Keratinocyte (primary cell): ENCODE measurements around the gene MMP21. TPM values are rescaled to one million over a fixed set of nuclear protein-coding genes. Genes with fewer than 3 reads are reported as not detected.

Experiments used
- DNase-seq: peaks from one replicate; pipeline ENCODE4 v3.0.0-alpha.2; 2011; ENCODE audit warnings: low read depth, missing footprints, low spot score
- FAIRE-seq: peaks from 2 replicates; lab custom pipeline; 2011; peaks lifted over from hg19 to GRCh38; lab: Jason Lieb, UNC
- H2AFZ ChIP-seq: 2 replicates; pipeline ENCODE4 v1.6.0; 2012; ENCODE audit warnings: low read length, control low read depth, inconsistent platforms; ENCODE audit not compliant: control insufficient read depth
- H3K27ac ChIP-seq: 2 replicates; pipeline ENCODE4 v1.5.1; 2011; ENCODE audit warnings: low read length; ENCODE audit not compliant: control insufficient read depth, insufficient read depth
- H3K27me3 ChIP-seq: 3 replicates; pipeline ENCODE4 v1.6.0; 2011; ENCODE audit warnings: low read length; ENCODE audit not compliant: control insufficient read depth, insufficient read depth; ENCODE audit errors: extremely low read depth
- H3K36me3 ChIP-seq, 2 experiments: 2 replicates in 1 of 2; 3 replicates in 1 of 2; pipeline ENCODE4 v1.5.1; 2011; ENCODE audit warnings: low read length in 2 of 2, mild to moderate bottlenecking in 1 of 2; ENCODE audit not compliant: control insufficient read depth in 2 of 2, insufficient read depth in 2 of 2; ENCODE audit errors: extremely low read depth in 1 of 2
- H3K4me1 ChIP-seq: 3 replicates; pipeline ENCODE4 v1.5.1; 2011; ENCODE audit warnings: low read length; ENCODE audit not compliant: control insufficient read depth, insufficient read depth; ENCODE audit errors: extremely low read depth
- H3K4me2 ChIP-seq: 3 replicates; pipeline ENCODE4 v1.6.0; 2011; ENCODE audit warnings: low read depth, low read length; ENCODE audit not compliant: control insufficient read depth, insufficient read depth; ENCODE audit errors: extremely low read depth
- H3K4me3 ChIP-seq, 3 experiments: fragments of 200-600 bp in 1 of 3; sonication (generic) in 1 of 3; 2 replicates in 2 of 3; 3 replicates in 1 of 3; pipeline ENCODE4 v1.5.1; 2011 to 2016; ENCODE audit warnings: low read length in 3 of 3, mild to moderate bottlenecking in 3 of 3, control low read depth in 2 of 3, inconsistent platforms in 1 of 3, low read depth in 1 of 3, mixed read lengths in 1 of 3, mixed run types in 1 of 3, moderate library complexity in 1 of 3; ENCODE audit not compliant: control insufficient read depth in 2 of 3, insufficient read depth in 2 of 3; ENCODE audit errors: extremely low read depth in 1 of 3
- H3K79me2 ChIP-seq: 2 replicates; pipeline ENCODE4 v1.6.0; 2012; ENCODE audit warnings: low read length; ENCODE audit not compliant: control insufficient read depth, insufficient read depth
- H3K9ac ChIP-seq: 3 replicates; pipeline ENCODE4 v1.6.0; 2011; ENCODE audit warnings: low read length; ENCODE audit not compliant: control insufficient read depth, insufficient read depth; ENCODE audit errors: extremely low read depth
- H3K9me1 ChIP-seq: 3 replicates; pipeline ENCODE4 v1.6.0; 2011; ENCODE audit warnings: low read length; ENCODE audit not compliant: control insufficient read depth, insufficient read depth; ENCODE audit errors: extremely low read depth
- H3K9me3 ChIP-seq: 2 replicates; pipeline ENCODE4 v1.5.1; 2012; ENCODE audit warnings: low read depth, low read length; ENCODE audit not compliant: control insufficient read depth
- H4K20me1 ChIP-seq: 3 replicates; pipeline ENCODE4 v1.6.0; 2011; ENCODE audit warnings: low read length; ENCODE audit not compliant: control insufficient read depth, insufficient read depth; ENCODE audit errors: extremely low read depth
- EZH2 ChIP-seq: IDR thresholded peaks from one replicate; pipeline ENCODE4 v1.6.1; 2012; ENCODE audit warnings: inconsistent platforms, mild to moderate bottlenecking, low read length, moderate library complexity
- dilution Hi-C: fragments of 300-500 bp; cut with MboI; formaldehyde crosslinking; loops from one replicate; pipeline ENCODE4 v1.7.0; 2020; ENCODE audit warnings: low sequenced_read_pairs; ENCODE audit not compliant: extremely low pct_ligation_motif_present
- polyA plus RNA-seq, 5 experiments: library from polyadenylated mRNA; depleted of rRNA in 3 of 5; stranded (reverse) in 3 of 5; stranded (forward) in 1 of 5; unstranded in 1 of 5; fragments of >200 nt; gene quantifications; 1 replicate in 1 of 5; 2 replicates in 3 of 5; 3 replicates in 1 of 5; pipeline versions ENCODE4 v1.2.1 to v1.2.3, GENCODE V29; 2011 to 2012; ENCODE audit warnings: missing spikeins in 2 of 5, low read depth in 1 of 5, low replicate concordance in 1 of 5
- TF ChIP-seq, protein P1 (sequence below), 3 experiments: IDR thresholded peaks in 1 of 3; conservative IDR thresholded peaks in 1 of 3; optimal IDR thresholded peaks in 1 of 3; 2 replicates in 2 of 3; 3 replicates in 1 of 3; pipeline versions ENCODE3 to v1.5.1; 2011; ENCODE audit warnings: low read length in 3 of 3, mild to moderate bottlenecking in 3 of 3, moderate library complexity in 2 of 3, control low read depth in 1 of 3, inconsistent platforms in 1 of 3; ENCODE audit not compliant: insufficient read depth in 2 of 3; ENCODE audit errors: extremely low read depth in 1 of 3

The MMP21 gene
- polyA plus RNA-seq, 1 donor (not counting 4 experiments of a cell fraction or from before 2014, with no cell fraction given) = not detected

DNA sequence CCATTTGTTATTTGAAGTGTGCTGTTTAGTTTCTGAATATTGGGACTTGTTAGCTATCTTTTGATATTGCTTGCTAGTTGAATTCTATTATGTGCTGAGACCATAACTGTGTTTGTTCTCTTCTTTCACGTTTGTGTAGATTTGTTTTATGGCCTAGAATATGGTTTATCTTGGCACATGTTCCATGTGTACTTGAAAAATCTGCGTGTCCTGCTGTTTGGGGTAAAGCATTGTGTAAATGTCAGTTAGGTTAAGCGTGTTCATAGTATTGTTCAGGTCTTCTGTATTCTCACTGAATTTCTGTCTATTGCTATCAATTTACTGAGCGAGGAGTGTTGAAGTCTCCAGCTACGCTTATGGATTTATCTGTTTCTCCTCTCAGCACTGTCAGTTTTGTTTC lies 19.4 kb downstream of the MMP21 start:
- FAIRE-seq = no peak
- no peaks in the 10 kb centered on the region for H3K27me3 ChIP-seq
- TF ChIP-seq, protein P1, sequence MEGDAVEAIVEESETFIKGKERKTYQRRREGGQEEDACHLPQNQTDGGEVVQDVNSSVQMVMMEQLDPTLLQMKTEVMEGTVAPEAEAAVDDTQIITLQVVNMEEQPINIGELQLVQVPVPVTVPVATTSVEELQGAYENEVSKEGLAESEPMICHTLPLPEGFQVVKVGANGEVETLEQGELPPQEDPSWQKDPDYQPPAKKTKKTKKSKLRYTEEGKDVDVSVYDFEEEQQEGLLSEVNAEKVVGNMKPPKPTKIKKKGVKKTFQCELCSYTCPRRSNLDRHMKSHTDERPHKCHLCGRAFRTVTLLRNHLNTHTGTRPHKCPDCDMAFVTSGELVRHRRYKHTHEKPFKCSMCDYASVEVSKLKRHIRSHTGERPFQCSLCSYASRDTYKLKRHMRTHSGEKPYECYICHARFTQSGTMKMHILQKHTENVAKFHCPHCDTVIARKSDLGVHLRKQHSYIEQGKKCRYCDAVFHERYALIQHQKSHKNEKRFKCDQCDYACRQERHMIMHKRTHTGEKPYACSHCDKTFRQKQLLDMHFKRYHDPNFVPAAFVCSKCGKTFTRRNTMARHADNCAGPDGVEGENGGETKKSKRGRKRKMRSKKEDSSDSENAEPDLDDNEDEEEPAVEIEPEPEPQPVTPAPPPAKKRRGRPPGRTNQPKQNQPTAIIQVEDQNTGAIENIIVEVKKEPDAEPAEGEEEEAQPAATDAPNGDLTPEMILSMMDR (optimal IDR thresholded peaks at IDR 0.05 in 1 of 3, IDR thresholded peaks at IDR 0.05 in 1 of 3, conservative IDR thresholded peaks at IDR 0.05 in 1 of 3; ENCODE audit: extremely low read depth in 1 of 3, insufficient read depth in 2 of 3, low read length in 3 of 3) = no peak
- no peak for TF ChIP-seq EZH2
- no peaks in the 10 kb centered on the region for H3K4me1 ChIP-seq
- no peaks in the 10 kb centered on the region for H3K9me3 ChIP-seq
- H4K20me1 ChIP-seq = no peaks in the 10 kb centered on the region
- no peak overlapping the region for H3K4me3 ChIP-seq
- no peaks in the 10 kb centered on the region for H3K79me2 ChIP-seq
- H3K27ac ChIP-seq = no peak overlapping the region
- no peak for DNase-seq
- no peak overlapping the region for H3K9ac ChIP-seq
- peaks cover 17 to 30% of the 10 kb centered on the region in 2 experiments for H3K36me3 ChIP-seq
- no peak overlapping the region for H2AFZ ChIP-seq
- no peaks in the 10 kb centered on the region for H3K9me1 ChIP-seq
- H3K4me2 ChIP-seq = no peak overlapping the region
- dilution Hi-C loops = no loop called here

- DNase-seq (no peak), FAIRE-seq (no peak)
- dilution Hi-C loops = no loop called here
- no peaks in the 10 kb centered on the region for H3K9me3 ChIP-seq
- no peak for TF ChIP-seq EZH2
- TF ChIP-seq, protein P1 (optimal IDR thresholded peaks at IDR 0.05 in 1 of 3, IDR thresholded peaks at IDR 0.05 in 1 of 3, conservative IDR thresholded peaks at IDR 0.05 in 1 of 3; ENCODE audit: extremely low read depth in 1 of 3, insufficient read depth in 2 of 3, low read length in 3 of 3) = no peak
- H3K9ac ChIP-seq = no peak overlapping the region
- no peaks in the 10 kb centered on the region for H4K20me1 ChIP-seq
- no peak overlapping the region for H2AFZ ChIP-seq
- H3K9me1 ChIP-seq = no peaks in the 10 kb centered on the region
- H3K27me3 ChIP-seq = no peaks in the 10 kb centered on the region
- no peak overlapping the region for H3K4me2 ChIP-seq
- H3K36me3 ChIP-seq = peaks cover 11 to 22% of the 10 kb centered on the region in 2 experiments
- H3K4me3 ChIP-seq = no peak overlapping the region
- H3K79me2 ChIP-seq = no peaks in the 10 kb centered on the region
- no peak overlapping the region for H3K27ac ChIP-seq
- no peaks in the 10 kb centered on the region for H3K4me1 ChIP-seq
These were observed 28.2 kb downstream of the MMP21 start for GRCh38 chr10:125747417-125747816.
